ENCODE results near the gene VANGL2. TPM values are rescaled to one million over a fixed set of nuclear protein-coding genes. Genes with fewer than 3 reads are reported as not detected.

Gene VANGL2
- total and polyA plus RNA-seq, 2 of the 8 experiments (the other 6 are each of a cell fraction or from before 2014, with no cell fraction given) = 62.5 to 118 TPM

DNA sequence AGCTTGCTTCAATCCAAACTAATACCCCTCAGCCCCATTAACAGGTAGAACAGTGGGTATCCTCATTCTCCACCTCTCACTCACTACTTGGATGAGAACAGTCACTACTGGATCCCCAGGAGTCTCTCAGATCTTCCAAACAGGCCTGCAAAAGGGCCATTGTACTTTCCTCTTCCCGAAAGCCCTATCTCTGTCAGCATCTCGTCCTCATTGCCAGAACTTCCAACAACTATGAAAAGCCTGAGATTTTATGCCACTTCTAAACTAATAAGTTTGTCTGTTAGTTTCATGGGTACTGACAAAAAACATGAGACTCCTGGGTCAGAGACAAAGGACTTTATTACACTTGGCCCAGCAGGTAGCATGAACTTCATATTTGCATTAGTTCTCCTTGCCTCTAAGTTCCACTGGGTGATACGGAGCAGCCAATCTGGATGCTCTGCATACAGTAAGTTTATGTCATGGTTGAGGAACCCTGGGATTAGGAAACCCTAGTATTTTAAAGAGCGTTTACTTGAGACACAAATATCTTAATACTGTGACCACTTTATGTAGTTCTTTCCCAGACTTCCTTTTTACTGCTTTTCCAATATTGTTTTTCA lies 38.1 kb downstream of the VANGL2 start:
- H3K27ac ChIP-seq (ENCODE audit: low read depth, low read length) = no peak overlapping the region
- no peak overlapping the region for H4K91ac ChIP-seq (replicated peaks; ENCODE audit: insufficient read length, low read length)
- H3K56ac ChIP-seq (replicated peaks; ENCODE audit: insufficient read length, low read depth, low read length) = no peak overlapping the region
- H3K79me2 ChIP-seq (ENCODE audit: control insufficient read depth in 1 of 2, insufficient read depth in 2 of 2, low read length in 2 of 2) = no peaks in the 10 kb centered on the region
- H2BK5ac ChIP-seq (ENCODE audit: low read depth, low read length) = no peak overlapping the region
- H3K14ac ChIP-seq (ENCODE audit: insufficient read length) = no peak overlapping the region
- H3K27me3 ChIP-seq (replicated peaks in 1 of 4; ENCODE audit: control insufficient read depth in 3 of 4, extremely low read depth in 1 of 4, insufficient read depth in 3 of 4, low read length in 3 of 4) = no peaks in the 10 kb centered on the region
- H3K9me3 ChIP-seq (ENCODE audit: insufficient read depth in 2 of 2, low read depth in 1 of 2, low read length in 1 of 2) = no peaks in the 10 kb centered on the region
- H2BK15ac ChIP-seq (ENCODE audit: low read length) = no peak overlapping the region
- no peaks in the 10 kb centered on the region for H4K20me1 ChIP-seq (replicated peaks in 1 of 2; ENCODE audit: control insufficient read depth in 1 of 2, insufficient read depth in 2 of 2, low read length in 2 of 2)
- H2BK20ac ChIP-seq (ENCODE audit: low read length) = no peak overlapping the region
- H3K4me3 ChIP-seq (ENCODE audit: extremely low read depth in 1 of 4, insufficient read depth in 2 of 4, low read depth in 3 of 4, low read length in 4 of 4) = no peak overlapping the region
- H3K4ac ChIP-seq (replicated peaks; ENCODE audit: insufficient read length, low read depth, low read length) = no peak overlapping the region
- CTCF ChIA-PET (ENCODE audit: partially characterized antibody) = interaction anchor here (1.2 kb wide), 1 partner anchor 19 kb away, joined by 3 read pairs; no protein-coding TSS in a partner anchor
- no peaks in the 10 kb centered on the region for H3K23me2 ChIP-seq (ENCODE audit: low read depth, low read length)
- H2BK120ac ChIP-seq (replicated peaks; ENCODE audit: low read depth, low read length) = no peak overlapping the region
- peaks cover 0 to 3% (median 0%) of the 10 kb centered on the region in 4 experiments; a peak in 1 of 7 replicates for H3K4me1 ChIP-seq (replicated peaks in 1 of 4; ENCODE audit: control insufficient read depth in 3 of 4, insufficient read depth in 4 of 4, low read length in 3 of 4)
- 0 out of 2 replicates have a peak overlapping the region, but pooled peaks have one; percentile 56 for H2AFZ ChIP-seq (ENCODE audit: low read length)
- no peak overlapping the region for H4K5ac ChIP-seq (ENCODE audit: insufficient read length, low read depth, low read length)
- DNase-seq (ENCODE audit: low read depth in 1 of 2, low spot score in 2 of 2) = no peak
- H3K4me2 ChIP-seq (ENCODE audit: insufficient read depth in 1 of 2, low read depth in 2 of 2, low read length in 2 of 2) = no peak overlapping the region
- no peak for FAIRE-seq
- TF ChIP-seq CREB1 (IDR thresholded peaks at IDR 0.05) (no peak), FOSL1 (IDR thresholded peaks at IDR 0.05; ENCODE audit: insufficient read depth, low read depth, low read length) (no peak), BACH1 (IDR thresholded peaks at IDR 0.05; ENCODE audit: low read length) (no peak), POLR2AphosphoS5 (IDR thresholded peaks at IDR 0.05; ENCODE audit: low read depth, low read length) (no peak), GABPA (IDR thresholded peaks at IDR 0.05; ENCODE audit: borderline replicate concordance, insufficient read depth, low read length) (no peak), POU5F1 (IDR thresholded peaks at IDR 0.05; ENCODE audit: low read depth, low read length) (no peak), HDAC2 (IDR thresholded peaks at IDR 0.05; ENCODE audit: borderline replicate concordance in 1 of 2, low read depth in 2 of 2, low read length in 2 of 2) (no peak), JUN (IDR thresholded peaks at IDR 0.05; ENCODE audit: low read depth, low read length) (no peak), POLR2A (IDR thresholded peaks at IDR 0.05; ENCODE audit: control extremely low read depth in 1 of 2, low read depth in 2 of 2, low read length in 2 of 2) (no peak), KDM1A (IDR thresholded peaks at IDR 0.05; ENCODE audit: borderline replicate concordance, low read length) (no peak), BCL11A (IDR thresholded peaks at IDR 0.05; ENCODE audit: low read depth in 2 of 2, low read length in 2 of 2) (no peak), RBBP5 (IDR thresholded peaks at IDR 0.05; ENCODE audit: borderline replicate concordance, low read depth, low read length) (no peak)
- no peak overlapping the region for H2BK12ac ChIP-seq (ENCODE audit: low read depth, low read length)
- no peaks in the 10 kb centered on the region for H3K79me1 ChIP-seq (ENCODE audit: low read depth, low read length)
- 93% methylated on average over 4 of the region's 4 CpGs; no CpG with 5 or more reads in 1 of the 2 experiments for WGBS, 2 experiments (ENCODE audit: extremely low coverage in 1 of 2, insufficient coverage in 1 of 2, insufficient read length in 1 of 2, insufficient replicate concordance in 2 of 2, low coverage in 1 of 2, low lambda C conversion rate in 2 of 2, missing lambda C conversion rate in 1 of 2)
- no peak overlapping the region for H3K18ac ChIP-seq (ENCODE audit: extremely low read depth, low read length)
- POLR2A ChIA-PET (ENCODE audit: partially characterized antibody) = no interaction called here
- H4K8ac ChIP-seq (ENCODE audit: extremely low read depth, insufficient read depth, low read length) = no peak overlapping the region
- no peak overlapping the region for H3K23ac ChIP-seq (ENCODE audit: insufficient read length)
- no peaks in the 10 kb centered on the region for H3K36me3 ChIP-seq (ENCODE audit: control insufficient read depth in 2 of 4, insufficient read depth in 4 of 4, low read length in 3 of 4)
- H3K9ac ChIP-seq (replicated peaks in 1 of 4; ENCODE audit: extremely low read depth in 1 of 4, low read depth in 3 of 4, low read length in 3 of 4) = no peak overlapping the region
- H2AK5ac ChIP-seq (ENCODE audit: low read depth, low read length) = no peak overlapping the region
